ENCODE measurements around the gene RNASEH1. TPM values are rescaled to one million over a fixed set of nuclear protein-coding genes. Genes with fewer than 3 reads are reported as not detected.

RNASEH1 gene
- total and polyA plus RNA-seq, 10 of the 15 experiments (the other 5 are each of a cell fraction or from before 2014, with no cell fraction given) = 18.2 to 68.5 (median 28.2) TPM

- intact Hi-C loops (cut with micrococcal nuclease; ENCODE audit: unreplicated experiment) = no loop called here
- no peak for FAIRE-seq
- no peak overlapping the region for H3K27ac ChIP-seq (ENCODE audit: control insufficient read depth, insufficient read depth)
- no peaks in the 10 kb centered on the region; the same call in 1 of the 2 replicates for H3K4me1 ChIP-seq (ENCODE audit: control insufficient read depth, insufficient read depth, low read length)
- H3K9ac ChIP-seq (ENCODE audit: control insufficient read depth, insufficient read depth, low read length) = no peak overlapping the region
- H3K27me3 ChIP-seq (replicated peaks in 1 of 2; ENCODE audit: control insufficient read depth in 2 of 2, insufficient read depth in 2 of 2, low read length in 1 of 2) = no peaks in the 10 kb centered on the region
- no peak for DNase-seq (ENCODE audit: low read depth, low spot score)
- SMC1A ChIA-PET (ENCODE audit: uncharacterized antibody, unreplicated experiment) = no interaction called here
- H3K4me2 ChIP-seq (ENCODE audit: control insufficient read depth, insufficient read depth) = no peak overlapping the region
- H4K20me1 ChIP-seq (ENCODE audit: control insufficient read depth, insufficient read depth) = no peaks in the 10 kb centered on the region
- peaks cover 2% of the 10 kb centered on the region for H3K79me2 ChIP-seq (ENCODE audit: control insufficient read depth, insufficient read depth, low read length)
- H3K4me3 ChIP-seq = no peak overlapping the region
- H3K36me3 ChIP-seq (ENCODE audit: control insufficient read depth in 2 of 2, insufficient read depth in 2 of 2, low read length in 1 of 2) = peaks cover 15 to 34% of the 10 kb centered on the region in 2 experiments
- 87% methylated on average over 16 of the region's 16 CpGs for WGBS (ENCODE audit: insufficient coverage, insufficient replicate concordance, low lambda C conversion rate, missing lambda C conversion rate)
- TF ChIP-seq CBX3 (IDR thresholded peaks at IDR 0.05; ENCODE audit: borderline replicate concordance, low read depth) = no peak
- TF ChIP-seq RB1 (IDR thresholded peaks at IDR 0.05; ENCODE audit: borderline replicate concordance) = no peak
- no peak for TF ChIP-seq ETV6 (conservative IDR thresholded peaks at IDR 0.05 in 1 of 2, IDR thresholded peaks at IDR 0.05 in 1 of 2; ENCODE audit: borderline replicate concordance in 1 of 2, low read depth in 1 of 2)
- TF ChIP-seq IRF4 (IDR thresholded peaks at IDR 0.05; ENCODE audit: low read depth, low read length) = no peak
- no peak for TF ChIP-seq NKRF (conservative IDR thresholded peaks at IDR 0.05)
- no peak for TF ChIP-seq POLR2AphosphoS2 (IDR thresholded peaks at IDR 0.05; ENCODE audit: low read depth, low read length)
- no peak for TF ChIP-seq SMC3 (IDR thresholded peaks at IDR 0.05; ENCODE audit: borderline replicate concordance, low read length)
- TF ChIP-seq, protein P1, sequence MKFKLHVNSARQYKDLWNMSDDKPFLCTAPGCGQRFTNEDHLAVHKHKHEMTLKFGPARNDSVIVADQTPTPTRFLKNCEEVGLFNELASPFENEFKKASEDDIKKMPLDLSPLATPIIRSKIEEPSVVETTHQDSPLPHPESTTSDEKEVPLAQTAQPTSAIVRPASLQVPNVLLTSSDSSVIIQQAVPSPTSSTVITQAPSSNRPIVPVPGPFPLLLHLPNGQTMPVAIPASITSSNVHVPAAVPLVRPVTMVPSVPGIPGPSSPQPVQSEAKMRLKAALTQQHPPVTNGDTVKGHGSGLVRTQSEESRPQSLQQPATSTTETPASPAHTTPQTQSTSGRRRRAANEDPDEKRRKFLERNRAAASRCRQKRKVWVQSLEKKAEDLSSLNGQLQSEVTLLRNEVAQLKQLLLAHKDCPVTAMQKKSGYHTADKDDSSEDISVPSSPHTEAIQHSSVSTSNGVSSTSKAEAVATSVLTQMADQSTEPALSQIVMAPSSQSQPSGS (IDR thresholded peaks at IDR 0.05; ENCODE audit: low read length) = no peak
- no peak for TF ChIP-seq PAX8 (IDR thresholded peaks at IDR 0.05)
- no peak for TF ChIP-seq EED (IDR thresholded peaks at IDR 0.05; ENCODE audit: low read depth)
- TF ChIP-seq, protein P2, sequence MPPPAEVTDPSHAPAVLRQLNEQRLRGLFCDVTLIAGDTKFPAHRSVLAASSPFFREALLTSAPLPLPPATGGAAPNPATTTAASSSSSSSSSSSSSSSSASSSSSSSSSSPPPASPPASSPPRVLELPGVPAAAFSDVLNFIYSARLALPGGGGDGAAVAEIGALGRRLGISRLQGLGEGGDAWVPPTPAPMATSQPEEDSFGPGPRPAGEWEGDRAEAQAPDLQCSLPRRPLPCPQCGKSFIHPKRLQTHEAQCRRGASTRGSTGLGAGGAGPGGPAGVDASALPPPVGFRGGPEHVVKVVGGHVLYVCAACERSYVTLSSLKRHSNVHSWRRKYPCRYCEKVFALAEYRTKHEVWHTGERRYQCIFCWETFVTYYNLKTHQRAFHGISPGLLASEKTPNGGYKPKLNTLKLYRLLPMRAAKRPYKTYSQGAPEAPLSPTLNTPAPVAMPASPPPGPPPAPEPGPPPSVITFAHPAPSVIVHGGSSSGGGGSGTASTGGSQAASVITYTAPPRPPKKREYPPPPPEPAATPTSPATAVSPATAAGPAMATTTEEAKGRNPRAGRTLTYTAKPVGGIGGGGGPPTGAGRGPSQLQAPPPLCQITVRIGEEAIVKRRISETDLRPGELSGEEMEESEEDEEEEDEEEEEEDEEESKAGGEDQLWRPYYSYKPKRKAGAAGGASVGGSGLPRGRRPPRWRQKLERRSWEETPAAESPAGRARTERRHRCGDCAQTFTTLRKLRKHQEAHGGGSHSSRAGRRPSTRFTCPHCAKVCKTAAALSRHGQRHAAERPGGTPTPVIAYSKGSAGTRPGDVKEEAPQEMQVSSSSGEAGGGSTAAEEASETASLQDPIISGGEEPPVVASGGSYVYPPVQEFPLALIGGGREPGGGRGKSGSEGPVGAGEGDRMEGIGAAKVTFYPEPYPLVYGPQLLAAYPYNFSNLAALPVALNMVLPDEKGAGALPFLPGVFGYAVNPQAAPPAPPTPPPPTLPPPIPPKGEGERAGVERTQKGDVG (CRISPR knock-in tag; IDR thresholded peaks at IDR 0.05) = no peak
- no peak for TF ChIP-seq KAT2A (conservative IDR thresholded peaks at IDR 0.05; ENCODE audit: control insufficient read depth, low read depth, low read length)
- TF ChIP-seq SMAD1 (IDR thresholded peaks at IDR 0.05; ENCODE audit: low read depth, partially characterized antibody) = no peak
- no peak for TF ChIP-seq SMAD5 (IDR thresholded peaks at IDR 0.05; ENCODE audit: low read depth)
- TF ChIP-seq MYC (IDR thresholded peaks at IDR 0.05; ENCODE audit: insufficient read depth, insufficient read length, insufficient replicate concordance, low read length, severe bottlenecking) = no peak
- no peak for TF ChIP-seq SP1 (IDR thresholded peaks at IDR 0.05; ENCODE audit: low read depth, low read length)
- TF ChIP-seq MTA3 (IDR thresholded peaks at IDR 0.05; ENCODE audit: borderline replicate concordance, low read length) = no peak
- no peak for TF ChIP-seq BCL11A (IDR thresholded peaks at IDR 0.05; ENCODE audit: low read depth, low read length)
- CTCF ChIA-PET = no interaction called here
- H3K9me3 ChIP-seq (replicated peaks; ENCODE audit: control insufficient read depth, insufficient read depth, low read length) = no peaks in the 10 kb centered on the region
- BruUV-seq (replicated peaks) = no TSS peak
- POLR2A ChIA-PET = interaction anchor here (0.7 kb wide), 1 partner anchor 24 kb away, joined by 3 read pairs; no protein-coding TSS in a partner anchor
- RAD21 ChIA-PET (ENCODE audit: unreplicated experiment) = no interaction called here
- H2AFZ ChIP-seq (ENCODE audit: control insufficient read depth, low read depth, low read length) = no peak overlapping the region
- ATAC-seq = no peak
- in situ Hi-C loops (cut with MboI) = no loop called here
Observed at GRCh38 chr2:3586220-3586619, 28.1 kb upstream of the RNASEH1 start.
